GM11168 (cell line): ENCODE measurements around the gene ASTN2.
"Not testable (repeated sequence)": the region's sequence is repeated elsewhere in the genome, so short reads cannot be mapped to it uniquely, and the experiment has no call there.

Experiments used
- in situ Hi-C: fragments of 300-500 bp; cut with MboI; formaldehyde crosslinking; loops from one replicate; pipeline ENCODE4 v1.12.0; 2022; ENCODE audit warnings: low sequenced_read_pairs; ENCODE audit not compliant: unreplicated experiment

Gene ASTN2

GRCh38 chr9:116700279-116700678 lies 714.6 kb downstream of the ASTN2 start:
- in situ Hi-C loops = no loop called here

DNA sequence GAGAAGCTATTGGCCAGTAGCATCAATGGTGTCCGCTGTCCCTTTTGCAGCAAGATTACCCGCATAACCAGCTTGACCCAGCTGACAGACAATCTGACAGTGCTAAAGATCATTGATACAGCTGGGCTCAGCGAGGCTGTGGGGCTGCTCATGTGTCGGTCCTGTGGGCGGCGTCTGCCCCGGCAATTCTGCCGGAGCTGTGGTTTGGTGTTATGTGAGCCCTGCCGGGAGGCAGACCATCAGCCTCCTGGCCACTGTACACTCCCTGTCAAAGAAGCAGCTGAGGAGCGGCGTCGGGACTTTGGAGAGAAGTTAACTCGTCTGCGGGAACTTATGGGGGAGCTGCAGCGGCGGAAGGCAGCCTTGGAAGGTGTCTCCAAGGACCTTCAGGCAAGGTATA lies 717.0 kb downstream of the ASTN2 start:
- in situ Hi-C loops = no loop called here

GRCh38 chr9:116697362-116697761 lies 717.5 kb downstream of the ASTN2 start:
- in situ Hi-C loops = no loop called here

DNA sequence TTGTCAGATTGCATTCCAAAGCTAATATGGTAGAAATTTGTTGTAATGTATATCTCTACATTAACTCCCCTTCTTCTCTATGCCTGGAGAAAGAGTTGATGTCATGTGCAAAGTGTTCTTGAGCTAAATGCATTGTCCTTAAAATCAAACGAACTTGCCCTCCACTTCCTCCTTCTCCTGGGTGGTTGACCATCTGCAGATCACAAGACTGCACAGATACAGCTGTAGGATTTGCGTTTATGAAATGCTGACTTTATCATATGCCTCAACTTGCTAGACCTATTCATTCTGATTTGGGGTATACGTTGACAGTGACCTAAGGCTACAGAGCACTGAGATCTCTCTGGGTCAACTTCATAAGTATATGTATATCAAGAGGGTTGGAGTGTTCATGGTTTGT lies 719.4 kb downstream of the ASTN2 start:
- in situ Hi-C loops = no loop called here

- in situ Hi-C loops = no loop called here
Measured at GRCh38 chr9:116694785-116695291, 720.0 kb downstream of the ASTN2 start.

DNA sequence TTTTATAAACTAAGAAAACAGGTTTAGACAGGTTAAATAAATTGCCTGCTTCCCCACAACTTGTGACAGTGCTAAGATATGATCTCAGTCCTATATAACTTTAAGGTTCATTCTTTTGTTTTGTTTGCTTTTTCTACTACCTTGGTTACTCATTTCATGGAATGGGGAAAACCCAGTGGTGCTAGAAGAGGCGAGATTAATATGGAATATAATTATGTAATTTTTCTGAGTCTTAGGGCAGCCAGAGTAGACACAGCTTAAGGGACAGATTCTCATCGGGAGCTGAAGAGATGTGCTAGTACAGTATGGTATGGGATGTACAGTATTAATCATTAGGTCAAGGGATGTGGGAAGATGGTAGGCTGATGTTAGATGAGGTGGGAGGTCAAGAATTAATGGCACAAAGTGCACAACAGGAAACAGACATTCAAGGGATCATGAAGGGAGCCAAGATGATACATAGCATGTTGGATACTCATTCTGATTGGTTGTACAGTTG lies 721.6 kb downstream of the ASTN2 start:
- in situ Hi-C loops = no loop called here

GRCh38 chr9:116692616-116693015 lies 722.2 kb downstream of the ASTN2 start:
- in situ Hi-C loops = no loop called here

DNA sequence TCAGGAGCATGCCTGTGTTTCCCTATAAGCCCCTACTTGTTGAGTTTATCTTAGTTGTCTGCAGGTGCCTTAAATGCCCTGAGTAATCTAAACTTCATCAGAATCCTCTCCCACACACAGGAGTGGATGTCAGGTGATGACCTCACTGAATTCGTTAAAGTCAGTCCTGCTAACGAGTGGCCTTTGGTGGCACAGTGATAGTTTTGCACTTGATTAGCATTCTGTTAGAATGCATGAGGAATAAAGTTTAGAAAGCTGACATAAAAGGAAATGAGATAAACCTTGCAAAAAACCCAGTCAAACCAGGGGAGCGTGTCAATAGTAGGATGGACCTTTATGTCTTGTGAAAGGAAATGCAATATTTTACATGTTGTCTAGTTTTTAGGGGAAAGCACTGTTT lies 723.2 kb downstream of the ASTN2 start:
- in situ Hi-C loops = no loop called here

GRCh38 chr9:116690805-116691204 lies 724.1 kb downstream of the ASTN2 start:
- in situ Hi-C loops = not testable (repeated sequence)

DNA sequence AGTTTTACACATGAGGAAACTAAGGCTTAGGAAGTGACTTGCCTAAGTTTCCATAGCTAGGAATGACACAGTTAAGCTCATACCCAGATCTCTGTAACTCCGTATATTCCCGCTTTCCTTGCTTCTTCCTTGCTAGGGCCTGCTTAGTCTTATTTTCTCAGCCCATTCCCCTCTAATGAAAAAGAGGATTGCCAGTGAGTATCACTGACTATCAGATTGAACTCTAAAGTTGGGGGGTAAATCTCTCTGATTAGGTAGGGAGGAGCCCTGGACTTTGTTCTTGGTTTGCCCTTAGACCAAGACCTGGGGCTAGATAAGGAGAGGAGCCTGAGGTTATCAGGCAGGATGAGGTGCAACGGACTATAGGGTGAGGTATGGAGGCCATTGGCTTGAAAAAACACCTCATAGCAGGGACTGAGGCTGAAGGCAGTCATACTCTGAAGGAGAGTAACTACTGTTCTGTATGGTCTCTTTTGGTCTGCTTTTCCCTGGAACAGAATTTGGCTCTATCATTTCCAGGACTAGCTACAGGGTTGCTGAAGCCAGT lies 725.3 kb downstream of the ASTN2 start:
- in situ Hi-C loops = no loop called here

DNA sequence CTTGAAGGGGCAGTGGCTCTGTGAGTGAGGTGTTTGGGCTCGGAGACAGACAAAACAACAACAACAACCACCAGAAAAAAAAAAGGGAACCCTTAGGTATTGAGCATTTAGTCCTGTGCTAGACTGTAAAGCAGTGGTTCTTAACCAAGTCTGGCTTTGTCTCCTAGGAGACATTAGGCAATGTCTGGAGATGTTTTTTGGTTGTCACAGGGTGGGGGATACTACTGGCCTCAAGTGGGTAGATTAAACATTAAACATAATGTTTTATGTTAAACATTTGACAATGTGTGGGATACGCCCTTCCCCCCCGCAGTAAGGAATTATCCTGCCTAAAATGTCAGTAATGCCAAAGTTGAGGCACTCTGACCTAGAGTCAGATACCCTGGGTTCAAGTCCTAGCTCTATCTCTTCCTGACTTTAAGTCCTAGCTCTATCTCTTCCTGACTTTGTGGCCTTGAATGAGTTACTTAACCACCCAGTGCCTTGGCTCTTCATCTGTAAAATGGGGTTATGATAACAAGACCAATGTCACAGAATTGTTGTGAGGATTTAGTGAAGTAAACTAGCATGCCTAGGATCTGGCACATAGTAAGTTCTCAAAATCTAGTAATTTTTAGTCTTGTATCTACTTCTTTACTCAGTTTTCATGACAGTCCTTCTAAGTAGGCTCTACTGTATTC lies 725.9 kb downstream of the ASTN2 start:
- in situ Hi-C loops = no loop called here

GRCh38 chr9:116687754-116688135 lies 727.1 kb downstream of the ASTN2 start:
- in situ Hi-C loops = no loop called here

- in situ Hi-C loops = no loop called here
Measured at GRCh38 chr9:116687074-116687753, 727.6 kb downstream of the ASTN2 start, which contains the start of gene TRIM32. Gene TRIM32 (plus strand): TSS chr9:116687305. CDS start chr9:116697743, 10,438 bp downstream.

DNA sequence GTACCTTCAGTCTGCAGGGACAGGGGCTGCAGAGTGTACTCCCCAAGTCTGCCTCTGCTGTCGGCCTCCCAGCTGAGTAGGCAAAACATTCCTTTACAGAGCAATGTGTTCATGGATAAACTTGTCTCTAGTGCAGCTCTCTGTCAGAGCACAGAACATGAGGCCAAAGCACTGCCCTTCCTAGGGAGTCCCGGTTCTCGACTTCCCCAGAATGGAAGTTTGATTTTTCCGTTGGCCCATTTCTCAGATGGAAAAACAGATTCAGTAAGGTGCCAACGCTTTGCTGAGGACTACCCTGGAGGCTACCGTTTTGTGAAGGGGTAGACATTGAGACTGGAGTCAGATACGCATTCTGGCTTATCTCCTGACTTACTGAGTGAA lies 728.2 kb downstream of the ASTN2 start:
- in situ Hi-C loops = no loop called here

DNA sequence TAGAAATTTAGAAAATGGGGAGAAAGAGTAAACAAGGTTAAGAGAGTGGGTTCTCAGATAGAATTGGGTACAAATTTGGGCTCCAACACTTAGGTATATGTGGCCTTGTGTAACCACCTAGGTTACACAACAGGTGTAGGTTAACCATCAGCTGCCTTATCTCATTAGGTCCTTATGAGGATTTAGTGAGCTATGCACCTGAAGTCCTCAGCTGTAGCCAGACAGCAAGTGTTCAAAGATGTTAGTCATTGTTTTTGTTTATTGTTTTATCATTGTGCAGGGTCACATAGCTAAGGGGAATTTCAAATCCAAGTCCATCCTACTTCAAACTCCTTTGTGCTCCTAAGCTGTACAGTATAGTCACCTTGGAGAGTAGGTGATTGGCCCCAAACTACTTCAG lies 728.7 kb downstream of the ASTN2 start:
- in situ Hi-C loops = no loop called here

DNA sequence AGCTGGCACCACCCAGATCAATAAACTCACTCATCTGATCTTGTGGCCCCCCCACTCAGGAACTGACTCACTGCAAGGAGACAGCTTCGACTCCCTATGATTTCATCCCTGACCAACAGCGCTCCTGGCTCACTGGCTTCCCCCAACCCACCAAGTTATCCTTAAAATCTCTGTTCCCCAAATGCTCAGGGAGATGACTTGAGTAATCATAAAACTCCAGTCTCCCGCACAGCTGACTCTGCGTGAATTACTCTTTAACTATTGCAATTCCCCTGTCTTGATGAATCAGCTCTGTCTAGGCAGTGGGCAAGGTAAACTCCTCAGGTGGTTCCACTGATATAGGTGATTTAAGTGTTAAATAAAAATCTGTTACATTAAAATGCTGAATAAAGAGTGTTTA lies 729.7 kb downstream of the ASTN2 start:
- in situ Hi-C loops = no loop called here

GRCh38 chr9:116683535-116683934 lies 731.3 kb downstream of the ASTN2 start:
- in situ Hi-C loops = no loop called here

DNA sequence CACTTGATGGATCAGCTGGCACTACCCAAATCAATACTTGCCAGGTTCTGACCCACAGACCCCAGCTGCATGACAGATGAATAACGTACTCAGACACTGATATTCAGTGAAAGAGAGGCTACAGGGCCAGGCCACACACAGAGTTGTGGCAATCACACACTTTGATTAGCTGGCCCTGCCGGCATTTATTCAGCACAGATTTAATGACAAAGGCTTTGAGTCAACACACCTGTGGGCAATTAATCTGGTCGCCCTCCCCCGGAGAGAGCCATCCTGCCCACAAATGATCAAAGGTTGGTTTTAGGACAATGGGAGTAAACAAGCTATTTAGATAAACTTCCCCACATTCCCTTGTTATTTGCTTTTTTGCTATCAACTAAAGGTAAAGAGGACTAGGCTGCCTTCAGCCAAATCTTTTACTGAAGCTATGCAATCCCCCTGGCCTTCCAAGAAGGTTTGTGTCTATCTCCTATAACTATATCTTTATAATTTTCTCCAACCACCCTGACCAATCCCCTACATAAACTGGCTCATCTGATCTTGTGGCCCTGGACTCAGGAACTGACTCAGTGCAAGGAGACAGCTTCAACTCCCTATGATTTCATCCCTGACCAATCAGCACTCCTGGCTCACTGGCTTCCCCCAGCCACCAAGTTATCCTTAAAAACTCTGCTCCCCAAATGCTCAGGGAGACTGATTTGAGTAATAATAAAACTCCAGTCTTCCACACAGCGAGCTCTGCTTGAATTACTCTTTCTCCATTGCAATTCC lies 740.5 kb downstream of the ASTN2 start:
- in situ Hi-C loops = loop anchor here (25.0 kb wide), 2 partner anchors 512 to 1087 kb away; partner anchors contain the start of gene PAPPA

DNA sequence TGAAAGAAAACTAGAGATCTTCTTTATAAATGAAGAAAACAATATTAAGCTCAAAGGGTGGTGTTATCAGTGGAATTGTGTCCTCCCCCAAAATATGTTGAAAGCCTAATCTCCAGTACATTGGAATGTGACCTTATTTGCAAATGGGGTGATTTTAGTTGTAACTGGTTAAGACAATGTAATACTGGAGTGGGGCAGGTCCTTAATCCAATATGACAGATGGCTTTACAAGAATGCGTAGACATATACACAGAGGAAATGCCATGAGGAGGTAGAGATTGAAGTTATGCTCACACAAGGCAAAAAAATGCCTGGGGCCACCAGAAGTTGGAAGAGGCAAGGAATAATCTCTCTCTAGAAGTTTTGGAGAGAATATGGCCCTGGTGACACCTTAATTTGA lies 741.5 kb downstream of the ASTN2 start:
- in situ Hi-C loops = loop anchor here (25.0 kb wide), 2 partner anchors 511 to 1086 kb away; partner anchors contain the start of gene PAPPA

- in situ Hi-C loops = loop anchor here (25.0 kb wide), 2 partner anchors 509 to 1084 kb away; partner anchors contain the start of gene PAPPA
Measured at GRCh38 chr9:116671605-116672004, 743.3 kb downstream of the ASTN2 start.
